HG03196 (cell line): Measurements from ENCODE around the gene HS1BP3.
A peak's percentile ranks its signal among the peaks of the same experiment; 100 is the strongest.

Source experiments
- ATAC-seq: cut with Tn5 transposase; IDR thresholded peaks from one replicate; pipeline ENCODE4 v1.9.1; 2021; ENCODE audit not compliant: unreplicated experiment

Gene HS1BP3

DNA sequence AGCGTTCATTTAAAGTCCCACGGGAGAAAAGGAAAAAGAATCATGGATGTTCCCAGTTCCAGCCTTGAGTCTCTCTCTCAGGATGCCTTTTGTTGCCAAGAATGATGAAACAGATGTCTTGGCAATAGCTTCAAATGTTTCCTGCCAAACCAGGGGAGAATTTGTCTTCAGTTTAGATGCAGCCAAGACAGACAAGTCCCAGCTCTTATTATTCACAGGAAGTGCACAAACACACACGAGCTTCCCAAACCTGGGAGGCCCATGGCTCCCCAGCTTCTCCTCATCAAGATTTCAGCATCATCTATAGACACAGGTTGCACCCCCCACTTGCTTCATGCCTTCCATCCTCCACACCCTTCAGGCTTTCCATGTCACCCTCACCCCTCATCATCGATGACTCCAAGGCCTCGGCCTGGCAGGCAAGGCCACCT lies 45.9 kb downstream of the HS1BP3 start:
- no peak for ATAC-seq

DNA sequence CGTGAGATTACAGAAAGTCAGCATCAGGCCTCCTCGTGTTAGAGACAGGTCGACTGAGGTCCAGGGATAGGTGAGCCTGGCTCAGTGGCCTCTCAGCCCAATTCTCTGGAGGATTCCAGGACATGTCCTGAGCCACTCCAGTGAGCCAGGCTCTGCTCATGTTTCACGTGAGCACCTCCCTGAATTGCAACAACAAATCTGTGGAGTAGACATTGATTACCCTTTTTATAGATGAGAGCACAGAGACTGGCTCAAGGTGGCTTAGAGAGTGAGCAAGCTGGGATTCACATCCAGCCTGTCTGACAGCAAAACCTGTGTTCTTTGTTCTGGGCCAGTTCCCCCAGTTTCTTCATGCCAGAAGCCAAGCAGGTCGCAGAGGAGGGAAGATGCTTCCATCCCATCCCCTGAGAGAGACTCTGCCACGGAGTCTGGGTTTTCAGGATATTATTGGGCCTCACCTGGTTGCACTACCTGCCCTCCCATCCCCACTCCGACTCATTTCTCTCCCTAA lies 46.4 kb downstream of the HS1BP3 start:
- ATAC-seq: no peak

DNA sequence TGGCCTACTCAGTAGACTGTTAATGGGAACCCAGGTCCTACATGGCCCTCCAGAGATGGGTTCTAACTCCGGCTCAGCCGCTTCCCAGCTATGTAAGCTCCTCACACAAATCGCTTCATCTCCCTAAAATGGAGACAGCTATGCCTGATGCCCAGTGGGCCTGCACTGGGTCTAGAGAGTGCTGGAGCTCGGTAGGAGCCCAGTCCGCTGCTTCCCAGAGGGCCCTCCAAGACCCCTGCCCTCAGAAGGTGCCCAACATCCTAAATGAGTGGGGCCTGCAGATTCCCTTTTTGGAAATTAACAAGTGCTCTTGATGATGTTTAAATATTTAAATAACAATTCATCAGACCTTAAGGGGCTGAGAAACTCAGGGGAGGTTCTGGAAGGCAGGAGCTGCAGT lies 47.1 kb downstream of the HS1BP3 start:
- ATAC-seq: no peak

GRCh38 chr2:20602803-20603202 lies 48.1 kb downstream of the HS1BP3 start:
- ATAC-seq: no peak

DNA sequence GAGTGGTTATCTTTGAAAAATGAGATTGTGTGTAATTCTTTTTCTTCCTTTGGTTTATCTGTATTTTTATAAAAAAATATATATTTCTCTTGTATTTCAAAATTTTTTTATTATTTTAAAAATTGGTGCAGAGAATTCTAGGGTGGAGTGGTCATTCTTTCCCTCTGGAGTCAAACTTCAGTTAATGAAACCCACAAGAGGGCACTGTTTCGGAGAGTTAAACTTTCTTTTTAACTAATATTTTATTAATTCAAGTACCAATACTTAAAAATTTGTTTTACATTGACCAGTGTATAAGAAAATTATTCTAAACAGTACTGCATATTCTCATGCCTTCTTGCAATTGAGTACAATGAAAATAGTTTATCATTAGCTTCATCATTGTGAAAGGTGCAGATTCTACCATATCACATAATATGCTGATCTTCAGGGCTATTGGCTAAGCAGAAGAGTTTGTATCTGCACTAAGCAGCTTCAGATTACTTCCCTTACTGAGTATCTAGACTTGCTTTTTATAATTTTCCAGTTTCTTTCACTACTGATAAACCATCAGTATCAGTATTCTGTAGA lies 50.1 kb downstream of the HS1BP3 start:
- no peak for ATAC-seq

- ATAC-seq: no peak
These were observed 50.9 kb downstream of the HS1BP3 start for GRCh38 chr2:20599861-20600461.

DNA sequence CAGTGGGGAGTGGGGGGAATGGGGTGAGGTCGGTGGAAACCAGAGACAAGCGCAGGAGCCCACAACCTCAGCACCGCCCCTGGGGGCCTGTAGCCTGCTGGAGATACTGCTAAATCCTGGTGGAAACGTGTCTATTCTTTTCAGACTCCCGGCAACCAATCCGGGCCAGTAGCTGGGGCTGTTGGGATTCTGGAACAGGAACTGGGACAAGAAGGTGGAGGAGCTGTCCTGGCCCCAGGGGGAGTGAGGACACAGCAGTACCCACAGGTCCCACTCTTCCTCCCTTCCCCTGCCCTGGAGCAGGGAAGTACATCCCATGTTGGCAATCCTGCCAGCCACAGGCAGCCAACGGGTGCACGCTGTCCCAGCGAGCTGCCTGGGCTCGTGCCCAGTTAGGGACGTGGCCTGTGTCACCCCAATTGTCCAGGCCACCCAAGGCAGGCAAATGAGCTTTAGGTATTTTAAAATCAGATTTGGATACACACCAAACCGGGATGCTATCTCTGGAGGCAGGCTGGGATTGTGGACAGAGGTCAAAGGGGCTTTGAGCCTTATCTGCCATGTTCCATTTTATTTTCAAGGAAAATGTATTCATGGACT lies 51.8 kb downstream of the HS1BP3 start:
- ATAC-seq: no peak

- no peak for ATAC-seq
These were observed 53.1 kb downstream of the HS1BP3 start for GRCh38 chr2:20597860-20598183.

- no peak for ATAC-seq
These were observed 53.7 kb downstream of the HS1BP3 start for GRCh38 chr2:20596973-20597859.

- peak; percentile 1 for ATAC-seq
These were observed 54.5 kb downstream of the HS1BP3 start for GRCh38 chr2:20596193-20596972.

GRCh38 chr2:20595439-20596192 lies 55.3 kb downstream of the HS1BP3 start:
- ATAC-seq: peak; percentile 89

DNA sequence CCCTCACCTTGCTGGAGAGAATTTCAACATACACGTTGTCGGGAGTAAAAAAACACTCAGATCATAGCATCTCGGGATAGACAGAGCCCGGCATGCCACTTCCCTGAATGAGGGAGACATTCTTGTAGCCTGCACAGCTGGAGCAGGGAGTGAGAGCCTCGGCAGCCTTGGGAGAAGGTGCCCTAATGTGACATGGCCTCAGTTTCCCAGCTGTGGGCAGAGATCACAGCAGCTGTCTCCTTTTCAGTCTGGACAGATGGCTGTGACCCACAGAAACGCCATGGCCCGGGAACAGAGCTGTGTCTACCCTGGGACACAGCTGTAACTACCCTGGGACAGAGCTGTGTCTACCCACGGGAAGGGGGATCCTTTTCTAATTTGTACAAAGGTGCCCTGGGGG lies 55.9 kb downstream of the HS1BP3 start:
- ATAC-seq: peak; percentile 1

DNA sequence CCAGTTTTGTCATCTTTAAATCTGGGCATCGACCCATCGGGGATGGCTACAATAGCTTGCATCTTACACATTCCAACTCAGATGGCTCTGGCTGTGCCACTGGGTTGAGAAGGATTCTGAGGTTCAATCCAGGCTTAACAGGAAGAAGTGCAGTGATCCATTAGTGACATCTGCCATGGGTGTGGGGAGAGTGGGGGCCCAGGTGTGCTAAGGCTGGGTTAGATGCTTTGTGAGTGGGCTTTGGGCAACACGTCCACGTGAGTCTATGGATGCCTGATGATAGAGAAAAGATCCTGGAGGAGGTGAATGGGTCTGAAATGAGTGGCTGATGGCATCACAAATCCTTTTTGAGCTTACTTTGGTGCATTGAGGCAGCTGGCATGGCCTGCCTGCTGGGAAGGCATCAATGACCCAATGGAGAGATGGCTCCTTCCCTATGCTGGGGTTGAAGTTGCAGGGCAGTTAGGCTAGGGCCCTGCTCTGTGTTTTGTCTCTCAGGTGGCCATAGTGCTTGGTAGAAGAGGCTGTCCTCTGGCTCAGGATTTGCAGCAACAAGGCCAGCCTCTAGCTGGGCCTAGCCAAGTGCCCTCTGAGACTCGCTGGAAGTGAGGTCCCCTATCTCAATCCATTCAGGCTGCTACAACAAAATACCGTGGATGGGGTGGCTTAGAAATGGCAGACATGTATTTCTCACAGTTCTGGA lies 56.7 kb downstream of the HS1BP3 start:
- no peak for ATAC-seq

GRCh38 chr2:20593072-20594034 lies 57.5 kb downstream of the HS1BP3 start:
- no peak for ATAC-seq

DNA sequence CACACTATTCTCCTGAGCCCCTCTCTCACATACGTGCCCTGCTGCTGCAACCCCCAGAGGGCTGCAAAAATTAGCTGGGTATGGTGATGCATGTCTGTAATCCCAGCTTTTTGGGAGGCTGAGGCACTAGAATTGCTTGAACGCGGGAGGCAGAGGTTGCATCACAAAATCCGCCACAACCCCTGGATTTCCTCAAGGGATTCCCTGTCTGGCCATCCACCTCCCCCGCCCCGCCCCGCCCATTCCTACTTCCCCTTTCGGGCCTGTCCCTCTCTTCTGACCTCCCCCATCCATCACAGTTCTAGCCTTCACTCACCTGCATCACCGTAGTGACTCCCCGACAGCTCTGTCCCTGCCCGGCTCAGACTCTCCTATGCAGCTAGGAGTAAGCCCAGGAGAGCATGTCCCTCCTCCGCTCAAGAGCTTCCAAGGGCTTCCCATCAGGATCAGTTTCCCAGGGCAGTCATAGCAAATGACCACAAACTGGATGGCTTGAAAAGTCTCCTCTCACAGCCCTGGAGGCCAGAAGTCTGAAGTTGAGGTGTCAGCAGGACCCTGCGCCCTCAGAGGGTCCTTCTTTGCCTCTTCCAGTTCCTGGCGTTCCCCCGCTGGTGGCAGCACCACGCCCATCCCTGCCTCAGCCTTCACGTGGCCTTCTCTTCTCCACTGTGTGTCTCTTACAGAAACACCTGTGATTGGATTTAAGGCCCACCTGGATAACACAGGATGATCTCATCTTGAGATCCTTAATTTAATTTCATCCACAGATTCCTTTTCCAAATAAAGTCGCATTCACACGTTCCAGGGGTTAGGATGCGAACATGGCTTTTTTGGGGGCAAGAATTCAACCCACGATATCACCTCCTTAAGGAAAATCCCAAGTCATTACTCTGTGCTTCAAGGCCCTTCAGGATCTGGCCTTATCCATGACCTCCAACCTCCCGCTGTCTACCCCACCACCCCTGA lies 58.5 kb downstream of the HS1BP3 start:
- no peak for ATAC-seq

- no peak for ATAC-seq
These were observed 60.0 kb downstream of the HS1BP3 start for GRCh38 chr2:20590704-20591515.
